Kidney (tissue), 14 donors: ENCODE measurements around the gene BCL3. TPM values are rescaled to one million over a fixed set of nuclear protein-coding genes. Genes with fewer than 3 reads are reported as not detected.
"Not testable (repeated sequence)": the region's sequence is repeated elsewhere in the genome, so short reads cannot be mapped to it uniquely, and the experiment has no call there.

ENCODE experiments used
- DNase-seq, 5 donors: peaks; one replicate each; pipeline ENCODE4 v3.0.0-alpha.2; 2013 to 2020
- FAIRE-seq: peaks from 2 replicates; lab custom pipeline; 2012; peaks lifted over from hg19 to GRCh38; lab: Jason Lieb, UNC
- H3K27ac ChIP-seq, 2 donors: one replicate each; pipeline ENCODE4 v1.7.0; 2013; ENCODE audit warnings: low read depth in 2 of 2, low read length in 2 of 2, inconsistent platforms in 1 of 2
- H3K27me3 ChIP-seq: one replicate; pipeline ENCODE4 v1.7.1; 2013; ENCODE audit warnings: low read length, inconsistent platforms; ENCODE audit not compliant: control insufficient read depth, insufficient read depth
- H3K36me3 ChIP-seq, 3 donors: one replicate each; pipeline versions ENCODE4 v1.7.0 to v1.7.1; 2013; ENCODE audit warnings: low read length in 3 of 3, control low read depth in 1 of 3, inconsistent platforms in 1 of 3; ENCODE audit not compliant: insufficient read depth in 3 of 3, control insufficient read depth in 2 of 3
- H3K4me1 ChIP-seq, 3 donors: one replicate each; pipeline versions ENCODE4 v1.7.0 to v1.7.1; 2013; ENCODE audit warnings: low read length in 3 of 3, inconsistent platforms in 1 of 3, low read depth in 1 of 3; ENCODE audit not compliant: control insufficient read depth in 2 of 3, insufficient read depth in 2 of 3
- H3K4me3 ChIP-seq, 3 donors: one replicate each; pipeline versions ENCODE4 v1.7.0 to v1.8.1; 2013; ENCODE audit warnings: low read length in 3 of 3, control low read depth in 1 of 3, inconsistent platforms in 1 of 3
- H3K9ac ChIP-seq, 3 donors: one replicate each; pipeline versions ENCODE4 v1.7.0 to v1.7.1; 2013; ENCODE audit warnings: low read length in 3 of 3, control low read depth in 1 of 3, inconsistent platforms in 1 of 3
- H3K9me3 ChIP-seq, 3 donors: one replicate each; pipeline versions ENCODE4 v1.7.0 to v1.7.1; 2013; ENCODE audit warnings: low read length in 3 of 3, control low read depth in 1 of 3, inconsistent platforms in 1 of 3; ENCODE audit not compliant: control insufficient read depth in 2 of 3, insufficient read depth in 1 of 3
- CTCF ChIP-seq: IDR thresholded peaks from 3 replicates; pipeline ENCODE4 v1.5.1; 2012; ENCODE audit warnings: mild to moderate bottlenecking, moderate library complexity, borderline replicate concordance; ENCODE audit not compliant: insufficient read depth; ENCODE audit errors: extremely low read depth
- intact Hi-C: fragments of 100-400 bp; cut with DNase I; formaldehyde crosslinking; loops from one replicate; pipeline ENCODE4 v1.11.1; 2022
- polyA plus RNA-seq: library from polyadenylated mRNA; stranded (reverse); fragments of 350-450 nt; fragmentation: Illumina TruSeq; extraction: RNeasy Lipid Tissue Mini Kit (QIAGEN cat#74804); gene quantifications from one replicate; pipeline ENCODE4 v1.2.3, GENCODE V29; 2014; ENCODE audit warnings: low read depth, low replicate concordance; ENCODE audit not compliant: insufficient read depth
- total RNA-seq: library from RNA; stranded (reverse); fragmentation: NEBNext Ultra II Directional; extraction: Animal tissue kit (Norgen Biotek cat#: 25700); gene quantifications from one replicate; pipeline ENCODE4 v1.2.1, GENCODE V29; 2021
- donor health status: control.
- donor health status: control.
- donor health status: control.
- donor health status: control.
- donor health status: control.
- donor health status: DM: yes; HTN: yes; CAD: no.
- donor health status: Normal renal cell carcinoma (clear cell type).

BCL3 gene
- total and polyA plus RNA-seq, 2 donors from 2014 or later, result 23.2 to 86.8 TPM

GRCh38 chr19:44767295-44768180 lies 19.0 kb downstream of the BCL3 start:
- H3K9ac ChIP-seq, result no peak overlapping the region
- H3K4me1 ChIP-seq, result peaks cover 0 to 4% (median 2%) of the 10 kb centered on the region in 3 donors
- FAIRE-seq (no peak), DNase-seq (no peak)
- no peaks in the 10 kb centered on the region for H3K27me3 ChIP-seq
- H3K27ac ChIP-seq, result no peak overlapping the region
- H3K4me3 ChIP-seq, result no peak overlapping the region
- H3K36me3 ChIP-seq, result no peaks in the 10 kb centered on the region
- no peak for TF ChIP-seq CTCF
- peaks cover 0 to 5% (median 0%) of the 10 kb centered on the region in 3 donors for H3K9me3 ChIP-seq
- intact Hi-C loops, result loop anchor here (5.0 kb wide), 1 partner anchor 40 kb away; no protein-coding TSS in a partner anchor

GRCh38 chr19:44770550-44771257 lies 22.2 kb downstream of the BCL3 start:
- Histone ChIP-seq H3K9ac (peak overlapping the region in 1 of 3 donors; percentile 58), H3K9me3 (peaks cover 0 to 5% (median 0%) of the 10 kb centered on the region in 3 donors), H3K27ac (no peak overlapping the region), H3K27me3 (no peaks in the 10 kb centered on the region), H3K4me3 (peak overlapping the region in 1 of 3 donors; percentile 39), H3K36me3 (no peaks in the 10 kb centered on the region), H3K4me1 (peaks cover 0 to 11% (median 0%) of the 10 kb centered on the region in 3 donors)
- DNase-seq (peak; percentile 95 to 97 (median 96)), FAIRE-seq (peak; percentile 70)
- peak; percentile 88 for TF ChIP-seq CTCF
- intact Hi-C loops, result no loop called here

GRCh38 chr19:44772144-44772543 lies 23.6 kb downstream of the BCL3 start:
- H3K27ac ChIP-seq, intact Hi-C loops: not testable (repeated sequence)

GRCh38 chr19:44772959-44773358 lies 24.5 kb downstream of the BCL3 start:
- TF ChIP-seq CTCF, result no peak
- peak in 1 of 5 donors; percentile 53 for DNase-seq
- intact Hi-C loops, result no loop called here
- FAIRE-seq, result no peak
- H3K36me3 ChIP-seq, result no peaks in the 10 kb centered on the region
- H3K4me3 ChIP-seq, result no peak overlapping the region
- H3K4me1 ChIP-seq, result peaks cover 0 to 11% (median 0%) of the 10 kb centered on the region in 3 donors
- no peak overlapping the region for H3K9ac ChIP-seq
- H3K27me3 ChIP-seq, result no peaks in the 10 kb centered on the region
- peaks cover 0 to 5% (median 0%) of the 10 kb centered on the region in 3 donors for H3K9me3 ChIP-seq
- no peak overlapping the region for H3K27ac ChIP-seq

More at GRCh38 chr19:44772144-44772543, 23.6 kb downstream of the BCL3 start:
- DNase-seq, H3K9ac ChIP-seq, H3K27me3 ChIP-seq, FAIRE-seq, H3K4me3 ChIP-seq, H3K9me3 ChIP-seq, H3K36me3 ChIP-seq: not testable (repeated sequence)
- H3K4me1 ChIP-seq, result peaks cover 0 to 11% (median 0%) of the 10 kb centered on the region in 3 donors
